ENCODE measurements around the gene MAGOH.

- TF ChIP-seq CTCF (IDR thresholded peaks at IDR 0.05) (no peak), POLR2A (IDR thresholded peaks at IDR 0.05) (no peak)
Measured at GRCh38 chr1:53270107-53270506, 31.8 kb upstream of the MAGOH start.

Measured in Peyer's patch (tissue), 4 donors.